Measurements from ENCODE around the gene ITIH5.

The ITIH5 gene

DNA sequence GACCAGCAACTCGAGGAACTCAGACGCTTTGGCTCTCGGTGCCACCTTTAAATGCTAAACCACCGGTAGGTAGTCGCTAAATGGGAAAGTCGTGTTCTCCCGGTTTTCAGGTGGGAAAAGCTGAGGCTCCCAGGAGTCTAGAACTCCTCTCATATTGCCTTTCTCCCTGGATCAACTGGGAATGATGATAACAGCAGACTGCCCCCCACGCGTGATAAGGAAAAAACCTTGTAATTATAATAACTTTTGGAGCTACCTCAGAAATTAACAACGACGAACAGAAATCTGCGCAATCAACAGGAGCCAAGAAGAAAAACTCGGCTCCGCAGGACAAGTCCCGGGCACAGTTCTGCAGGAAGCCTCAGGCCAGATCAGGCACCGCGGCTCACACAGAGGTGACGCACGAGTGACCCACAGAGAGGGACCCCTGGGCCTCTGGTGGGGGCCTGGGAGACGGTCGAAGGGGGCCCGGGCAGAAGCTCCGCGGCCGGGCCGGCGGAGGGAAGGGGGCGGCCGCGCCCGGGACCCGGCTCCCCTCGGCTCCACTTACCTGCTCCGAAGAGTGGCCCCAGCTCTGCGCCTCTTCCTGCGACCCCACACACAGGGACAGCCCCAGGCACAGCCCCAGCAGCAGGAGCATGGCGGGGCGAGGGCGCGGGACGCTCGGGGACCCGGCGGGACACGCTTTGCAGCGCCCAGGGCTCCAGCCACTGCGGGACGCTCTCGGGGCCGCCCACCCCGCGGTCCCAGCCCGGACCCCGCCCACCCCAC, at the start of gene ITIH5:
Gene ITIH5, minus strand, starts transcription at position 714 of the 771 bp plus-strand sequence. Its CDS starts 74 bp downstream, at position 640.
- no peak for TF ChIP-seq GATA2 (IDR thresholded peaks at IDR 0.05; ENCODE audit: low read depth, low read length)
- TF ChIP-seq GATA3 (IDR thresholded peaks at IDR 0.05; ENCODE audit: low read depth, low read length) = no peak

DNA sequence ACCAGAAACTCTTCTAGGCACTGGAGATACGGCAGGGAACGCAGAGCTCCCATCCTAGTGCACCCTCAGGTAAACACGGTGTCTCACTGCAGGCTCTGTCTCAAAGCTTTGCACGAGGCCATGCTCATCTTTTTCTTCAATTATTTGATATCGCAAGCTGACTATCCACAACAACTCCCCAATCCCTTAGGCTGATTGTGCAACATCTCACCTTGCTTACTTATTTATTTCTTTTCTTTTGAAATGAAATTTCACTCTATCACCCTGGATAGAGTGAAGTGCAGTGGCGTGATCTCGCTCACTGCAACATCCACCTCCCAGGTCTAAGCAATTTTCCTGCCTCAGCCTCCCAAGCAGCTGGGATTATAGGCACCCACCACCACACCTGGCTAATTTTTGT, 48.7 kb upstream of the ITIH5 start:
- no peak for TF ChIP-seq GATA3 (IDR thresholded peaks at IDR 0.05; ENCODE audit: low read depth, low read length)
- TF ChIP-seq GATA2 (IDR thresholded peaks at IDR 0.05; ENCODE audit: low read depth, low read length) = no peak

DNA sequence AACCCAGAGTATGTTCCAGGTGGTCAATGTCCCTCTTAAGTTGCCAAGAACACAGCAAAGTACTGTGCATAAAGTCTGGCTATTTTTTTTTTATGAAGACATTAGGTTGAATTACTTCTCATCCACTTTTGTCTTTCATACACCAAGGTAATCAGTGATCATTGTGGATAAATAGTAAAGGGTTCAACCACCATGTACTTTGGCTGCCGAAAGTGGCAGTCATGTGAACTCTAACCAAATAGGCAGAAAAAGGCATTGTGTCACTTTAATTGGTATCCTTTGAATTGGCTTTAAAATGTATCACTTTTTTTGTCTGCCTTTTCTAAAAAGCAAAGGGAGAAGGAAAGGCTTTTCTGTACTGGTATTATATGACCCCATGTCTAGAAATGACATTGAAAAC, 43.7 kb upstream of the ITIH5 start:
- TF ChIP-seq GATA3 (IDR thresholded peaks at IDR 0.05; ENCODE audit: low read depth, low read length) (no peak), GATA2 (IDR thresholded peaks at IDR 0.05; ENCODE audit: low read depth, low read length) (no peak)

DNA sequence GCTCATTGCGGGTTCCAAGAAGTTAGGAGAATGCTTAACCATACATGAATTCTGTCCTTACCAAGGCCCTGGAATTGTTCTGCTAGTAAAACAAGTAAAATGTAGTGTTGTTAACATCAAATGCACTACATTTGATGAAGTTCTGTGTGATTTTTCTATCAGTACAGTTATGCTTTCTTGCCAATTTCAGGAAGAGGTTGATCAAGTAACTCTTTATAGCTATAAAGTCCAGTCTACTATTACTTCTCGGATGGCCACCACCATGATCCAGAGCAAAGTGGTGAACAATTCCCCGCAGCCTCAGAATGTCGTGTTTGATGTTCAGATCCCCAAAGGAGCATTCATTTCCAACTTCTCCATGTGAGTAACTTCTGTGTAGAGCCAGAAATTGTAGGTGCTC, 42.1 kb upstream of the ITIH5 start:
- TF ChIP-seq GATA2 (IDR thresholded peaks at IDR 0.05; ENCODE audit: low read depth, low read length) = no peak
- TF ChIP-seq GATA3 (IDR thresholded peaks at IDR 0.05; ENCODE audit: low read depth, low read length) = no peak

DNA sequence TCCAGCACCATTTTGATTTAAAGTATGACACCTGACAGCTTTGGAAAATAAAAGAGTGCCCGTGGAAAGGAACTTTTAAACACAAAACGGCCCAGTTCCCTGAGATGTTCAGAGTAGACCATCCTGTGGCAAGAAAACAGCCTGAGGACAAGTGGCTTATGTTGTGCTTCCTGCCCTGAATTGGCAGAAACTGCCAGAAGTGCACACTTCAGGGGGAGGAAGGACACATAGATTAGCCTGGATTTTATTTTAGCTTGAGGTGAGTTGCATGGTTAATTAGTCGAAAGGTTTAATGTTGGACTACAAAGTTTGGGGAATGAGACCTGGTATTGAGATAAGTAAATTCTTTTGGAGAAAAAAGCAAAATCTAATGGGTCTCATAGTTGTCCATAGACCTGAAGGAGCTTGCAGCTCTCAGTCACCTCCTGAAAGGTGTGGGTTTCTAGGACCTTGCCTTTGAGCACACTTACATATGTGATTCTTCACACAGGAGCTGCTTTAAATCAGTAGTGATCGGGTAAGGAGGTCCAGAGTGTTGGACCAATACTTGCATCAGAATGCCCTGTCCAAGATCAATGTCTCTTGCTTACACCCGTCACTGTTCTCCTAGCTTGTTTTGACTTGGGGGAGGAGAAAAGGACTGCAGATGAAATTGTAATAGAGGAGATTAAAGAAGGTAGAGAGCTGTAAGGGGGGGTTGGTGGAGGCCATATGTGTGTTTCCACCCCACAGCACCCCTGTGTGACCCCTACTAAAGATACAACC, 41.3 kb upstream of the ITIH5 start:
- TF ChIP-seq GATA3 (IDR thresholded peaks at IDR 0.05; ENCODE audit: low read depth, low read length) = no peak
- no peak for TF ChIP-seq GATA2 (IDR thresholded peaks at IDR 0.05; ENCODE audit: low read depth, low read length)

DNA sequence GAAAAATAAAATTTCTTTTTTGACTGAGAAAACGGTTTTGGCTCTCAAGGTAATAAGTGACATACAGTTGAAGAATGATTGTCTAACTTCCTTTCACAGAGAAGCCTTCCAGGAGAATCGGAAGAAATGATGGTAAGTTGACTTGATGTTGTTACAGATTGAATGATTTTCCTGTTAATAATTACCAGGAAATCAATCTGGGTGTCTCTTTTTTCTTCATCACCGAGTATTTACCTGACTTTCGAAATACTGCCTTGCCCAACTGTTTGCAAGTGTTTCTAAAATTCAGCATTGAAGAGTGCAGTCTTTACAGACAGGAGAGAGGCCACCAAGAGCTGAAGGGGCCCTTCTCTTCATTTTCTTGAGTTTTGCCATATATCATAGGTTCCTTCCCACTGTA, 40.3 kb upstream of the ITIH5 start:
- TF ChIP-seq GATA2 (IDR thresholded peaks at IDR 0.05; ENCODE audit: low read depth, low read length) = no peak
- no peak for TF ChIP-seq GATA3 (IDR thresholded peaks at IDR 0.05; ENCODE audit: low read depth, low read length)

DNA sequence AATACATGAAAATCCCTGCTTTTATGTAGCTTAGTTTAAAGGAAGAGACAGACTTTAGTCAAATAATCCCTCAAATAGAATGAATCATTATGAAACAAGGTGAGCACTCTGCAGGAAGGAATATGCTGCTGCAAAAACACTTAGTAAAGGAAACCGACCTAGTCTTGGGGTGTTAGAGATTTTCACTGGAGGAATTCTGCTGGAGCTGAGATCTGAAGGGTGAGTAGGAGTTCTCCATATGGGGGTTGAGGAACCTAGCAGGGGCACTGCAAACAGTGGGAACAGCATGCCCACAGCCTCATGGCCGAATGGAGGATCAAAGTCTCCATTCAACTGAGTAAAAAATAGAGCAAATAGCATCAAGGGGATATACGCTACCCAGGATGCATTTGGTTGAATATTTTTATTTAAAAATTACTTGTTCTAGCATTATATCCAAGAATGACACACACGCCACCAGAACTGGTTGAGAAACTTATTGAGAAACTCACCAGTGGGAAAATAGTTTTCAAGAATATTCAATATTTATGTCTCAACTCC, 39.8 kb upstream of the ITIH5 start:
- TF ChIP-seq GATA3 (IDR thresholded peaks at IDR 0.05; ENCODE audit: low read depth, low read length) (no peak), GATA2 (IDR thresholded peaks at IDR 0.05; ENCODE audit: low read depth, low read length) (no peak)

DNA sequence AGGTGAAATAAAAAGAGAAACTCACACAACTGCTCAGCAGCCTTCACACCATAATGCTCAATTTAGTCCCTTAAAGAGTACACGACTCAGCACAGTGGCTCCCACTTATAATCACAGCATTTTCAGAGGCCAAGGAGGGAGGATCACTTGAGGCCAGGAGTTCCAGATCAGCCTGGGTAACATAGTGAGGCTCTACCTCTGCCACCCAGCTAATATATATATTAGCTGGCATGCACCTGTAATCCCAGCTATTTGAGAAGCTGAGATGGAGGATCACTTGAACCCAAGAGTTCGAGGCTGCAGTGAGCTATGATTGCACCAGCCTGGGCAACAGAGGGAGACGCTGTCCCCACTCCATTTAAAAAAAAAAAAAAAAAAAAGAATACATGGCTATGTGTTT, 38.6 kb upstream of the ITIH5 start:
- TF ChIP-seq GATA3 (IDR thresholded peaks at IDR 0.05; ENCODE audit: low read depth, low read length) = no peak
- TF ChIP-seq GATA2 (IDR thresholded peaks at IDR 0.05; ENCODE audit: low read depth, low read length) = no peak

DNA sequence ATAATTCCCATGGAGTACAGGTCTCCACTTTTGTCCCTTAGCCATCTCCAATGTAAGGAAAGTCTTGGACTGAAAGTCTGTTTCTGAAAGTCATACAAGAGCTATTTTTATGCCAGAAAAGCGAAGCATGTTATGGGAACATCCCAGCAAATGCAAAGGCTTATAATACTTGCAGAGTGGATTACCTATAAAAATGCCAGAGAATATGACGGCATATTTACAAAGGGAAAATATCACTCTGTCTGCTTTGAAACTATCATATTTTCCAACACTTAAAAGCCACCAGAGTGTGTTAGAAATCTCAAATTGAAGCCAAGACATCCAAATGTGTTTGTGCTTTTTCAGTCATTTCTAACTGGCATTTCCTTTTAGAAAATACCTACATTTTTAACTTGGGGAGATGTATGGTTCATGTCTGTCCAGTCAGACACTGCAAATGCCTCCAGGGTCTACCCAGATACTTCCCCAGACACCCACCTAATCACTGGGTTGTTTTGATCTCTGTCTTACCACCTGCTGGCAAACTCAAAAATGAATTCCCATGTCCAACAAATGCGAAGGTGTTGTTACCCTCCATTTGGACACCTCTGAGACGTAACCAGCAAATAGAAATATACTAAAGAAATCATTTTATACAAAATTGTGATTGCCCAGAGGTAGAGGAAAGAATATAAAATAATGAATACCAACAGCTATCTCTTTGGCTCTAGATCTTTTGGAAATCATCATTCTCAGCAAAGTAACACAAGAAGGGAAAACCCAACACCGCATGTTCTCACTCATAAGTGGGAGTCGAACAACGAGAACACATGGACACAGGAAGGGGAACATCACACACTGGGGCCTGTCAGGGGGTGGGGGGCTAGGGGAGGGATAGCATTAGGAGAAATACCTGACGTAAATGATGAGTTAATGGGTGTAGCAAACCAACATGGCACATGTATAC, 37.6 kb upstream of the ITIH5 start:
- no peak for TF ChIP-seq GATA2 (IDR thresholded peaks at IDR 0.05; ENCODE audit: low read depth, low read length)
- no peak for TF ChIP-seq GATA3 (IDR thresholded peaks at IDR 0.05; ENCODE audit: low read depth, low read length)

DNA sequence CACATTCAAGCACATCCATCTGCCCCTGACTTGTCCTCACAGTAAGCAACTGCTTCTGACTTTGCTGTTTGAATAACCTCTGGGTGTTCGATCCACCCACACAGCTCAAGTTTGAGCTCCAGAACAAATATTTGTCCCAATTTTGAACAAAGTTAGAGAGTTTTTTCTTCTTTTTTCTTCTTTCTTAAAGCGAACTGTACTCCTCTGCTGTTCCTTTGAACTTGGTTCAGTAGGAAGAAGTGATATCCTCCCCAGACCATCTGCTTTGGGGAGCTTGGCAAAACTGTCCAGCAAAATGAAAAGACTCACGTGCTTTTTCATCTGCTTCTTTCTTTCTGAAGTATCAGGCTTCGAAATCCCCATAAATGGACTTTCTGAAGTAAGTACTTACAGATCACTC, 36.4 kb upstream of the ITIH5 start, which contains the start of gene ITIH2:
Gene ITIH2, plus strand, starts transcription at position 177 of the 400 bp plus-strand sequence. Its CDS starts 119 bp downstream, at position 296.
- TF ChIP-seq GATA3 (IDR thresholded peaks at IDR 0.05; ENCODE audit: low read depth, low read length) (no peak), GATA2 (IDR thresholded peaks at IDR 0.05; ENCODE audit: low read depth, low read length) (no peak)

DNA sequence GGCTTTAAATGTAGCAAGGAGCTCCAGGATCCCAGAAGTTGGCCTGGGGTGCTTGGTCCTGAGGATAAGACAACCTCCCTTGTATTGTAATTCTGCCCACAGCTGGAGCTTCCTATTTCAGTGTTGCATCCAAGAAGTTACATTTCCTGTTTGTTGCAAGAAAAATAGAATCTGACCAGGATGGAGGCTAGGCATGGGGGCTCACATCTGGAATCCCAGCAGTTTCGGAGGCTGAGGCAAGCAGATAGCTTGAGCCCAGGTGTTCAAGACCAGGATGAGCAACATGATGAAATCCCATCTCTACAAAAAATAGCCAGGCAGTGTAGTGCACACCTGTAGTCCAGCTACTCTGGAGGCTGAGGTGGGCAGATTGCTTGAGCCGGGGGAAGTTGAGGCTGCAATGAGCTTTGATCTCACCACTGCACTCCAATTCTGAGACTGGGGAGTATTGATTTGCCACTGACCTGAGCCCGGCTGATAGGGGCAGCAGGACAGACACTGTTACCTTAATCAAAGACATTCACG, 35.6 kb upstream of the ITIH5 start:
- TF ChIP-seq GATA3 (IDR thresholded peaks at IDR 0.05; ENCODE audit: low read depth, low read length) (no peak), GATA2 (IDR thresholded peaks at IDR 0.05; ENCODE audit: low read depth, low read length) (no peak)

DNA sequence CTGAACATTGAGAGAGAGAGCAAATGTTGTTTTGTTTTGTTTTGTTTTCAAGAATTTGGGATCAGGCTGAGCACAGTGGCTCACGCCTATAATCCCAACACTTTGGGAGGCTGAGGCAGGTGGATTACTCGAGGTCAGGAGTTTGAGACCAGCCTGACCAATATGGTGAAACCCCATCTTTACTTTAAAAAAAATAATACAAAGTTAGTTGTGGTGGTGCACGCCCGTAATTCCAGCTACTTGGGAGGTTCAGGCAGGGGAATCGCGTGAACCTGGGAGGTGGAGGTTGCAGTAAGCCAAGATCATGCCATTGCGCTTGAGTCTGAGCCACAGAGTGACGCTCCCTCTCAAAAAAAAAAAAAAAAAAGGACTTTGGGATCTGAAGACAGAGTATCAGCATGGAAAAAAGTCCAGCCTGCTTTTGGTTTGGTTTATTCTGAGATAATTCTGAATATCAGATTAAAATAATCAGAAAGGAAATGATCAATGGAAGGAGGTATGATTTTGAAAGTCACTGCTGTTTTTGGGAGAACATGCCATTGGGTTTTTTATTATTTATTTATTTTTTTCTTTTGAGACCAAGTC, 34.5 kb upstream of the ITIH5 start:
- no peak for TF ChIP-seq GATA3 (IDR thresholded peaks at IDR 0.05; ENCODE audit: low read depth, low read length)
- no peak for TF ChIP-seq GATA2 (IDR thresholded peaks at IDR 0.05; ENCODE audit: low read depth, low read length)

DNA sequence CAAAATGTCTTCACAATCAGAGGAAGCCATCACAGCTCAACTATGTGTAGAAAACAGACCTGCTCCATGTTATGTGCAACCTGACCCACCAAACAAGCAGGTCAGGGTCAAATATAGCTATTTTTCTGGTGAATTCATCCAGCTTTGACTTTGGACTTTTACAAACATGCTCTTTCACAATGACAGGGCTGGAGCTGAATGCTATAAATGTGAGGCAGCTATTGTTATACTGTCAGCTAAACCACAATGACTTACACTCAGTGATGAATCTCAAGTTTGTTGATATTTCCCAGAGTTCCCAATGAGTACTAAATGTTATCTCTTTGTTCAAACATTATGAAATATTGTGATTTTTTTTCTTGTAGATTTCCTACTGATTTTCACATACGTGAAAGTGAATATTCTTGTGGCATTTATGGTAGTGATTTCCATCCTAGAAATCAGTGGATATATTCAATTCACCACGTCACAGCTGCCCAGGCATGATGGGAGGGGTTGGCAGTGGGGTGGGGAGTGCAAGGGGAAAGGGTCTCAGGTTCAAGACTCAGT, 33.9 kb upstream of the ITIH5 start:
- TF ChIP-seq GATA3 (IDR thresholded peaks at IDR 0.05; ENCODE audit: low read depth, low read length) = no peak
- no peak for TF ChIP-seq GATA2 (IDR thresholded peaks at IDR 0.05; ENCODE audit: low read depth, low read length)
